Measurements from ENCODE around the gene BORCS6. TPM values are rescaled to one million over a fixed set of nuclear protein-coding genes. Genes with fewer than 3 reads are reported as not detected.

Gene BORCS6
- total RNA-seq = 12.3 and 12.8 TPM in 2 replicates

- intact Hi-C loops (cut with micrococcal nuclease) = loop anchor here (1.0 kb wide), 3 partner anchors 10 to 105 kb away; partner anchors contain the start of genes AURKB and SLC25A35
- H3K36me3 Mint-ChIP-seq (ENCODE audit: low read depth) = no peaks in the 10 kb centered on the region
- H3K27ac Mint-ChIP-seq = peak within 1 kb of the TSS; percentile 95
- ChIA-PET POLR2A (interaction anchor here (0.6 to 12.3 kb wide), 24 partner anchors 8 to 776 kb away, joined by 3 to 365 read pairs (median 8); partner anchors contain the start of genes AURKB, CTC1, PFAS and PIK3R5), CTCF (interaction anchor here (0.9 to 1.0 kb wide), 2 partner anchors 10 to 57 kb away, joined by 3 read pairs; no protein-coding TSS in a partner anchor)
- no peak within 1 kb of the TSS for H3K4me3 Mint-ChIP-seq
- H3K4me1 Mint-ChIP-seq = peaks cover 11% of the 10 kb centered on the region
- no peaks in the 10 kb centered on the region for H3K27me3 Mint-ChIP-seq
- ATAC-seq (ENCODE audit: low read depth) (peak; percentile 67), DNase-seq (peak; percentile 84)
- no peaks in the 10 kb centered on the region for H3K9me3 Mint-ChIP-seq
- no peak for TF ChIP-seq CTCF (IDR thresholded peaks at IDR 0.05)
Measured at GRCh38 chr17:8189711-8190477, at the start of gene BORCS6. TSS of gene BORCS6 (minus strand) at chr17:8190180. CDS start at chr17:8190140, 40 bp downstream.

GRCh38 chr17:8237886-8238285 lies 47.9 kb upstream of the BORCS6 start:
- H3K9me3 Mint-ChIP-seq = no peaks in the 10 kb centered on the region
- POLR2A ChIA-PET = interaction anchor here (0.8 to 1.5 kb wide), 4 partner anchors 9 to 16 kb away, joined by 4 to 9 read pairs (median 6); partner anchors contain the start of genes CTC1 and PFAS
- peaks cover 77% of the 10 kb centered on the region for H3K36me3 Mint-ChIP-seq (ENCODE audit: low read depth)

GRCh38 chr17:8237175-8237574 lies 47.2 kb upstream of the BORCS6 start:
- Mint-ChIP-seq H3K27ac (no peak overlapping the region), H3K36me3 (ENCODE audit: low read depth) (peaks cover 79% of the 10 kb centered on the region), H3K4me3 (no peak overlapping the region), H3K4me1 (peaks cover 2% of the 10 kb centered on the region), H3K27me3 (no peaks in the 10 kb centered on the region), H3K9me3 (no peaks in the 10 kb centered on the region)
- intact Hi-C loops (cut with micrococcal nuclease) = no loop called here
- ChIA-PET CTCF (interaction anchor here (1.3 kb wide), 1 partner anchor 10 kb away, joined by 3 read pairs; no protein-coding TSS in a partner anchor), POLR2A (interaction anchor here (0.6 to 1.5 kb wide), 5 partner anchors 10 to 321 kb away, joined by 4 to 13 read pairs (median 9); partner anchors contain the start of genes PFAS and RNF227)
- no peak for TF ChIP-seq CTCF (IDR thresholded peaks at IDR 0.05)
- DNase-seq = no peak
- ATAC-seq (ENCODE audit: low read depth) = no peak

More at GRCh38 chr17:8237886-8238285, 47.9 kb upstream of the BORCS6 start:
- Mint-ChIP-seq H3K27me3 (no peaks in the 10 kb centered on the region), H3K4me3 (no peak overlapping the region), H3K4me1 (peaks cover 6% of the 10 kb centered on the region), H3K27ac (no peak overlapping the region)
- TF ChIP-seq CTCF (IDR thresholded peaks at IDR 0.05) = no peak
- ATAC-seq (ENCODE audit: low read depth) (no peak), DNase-seq (no peak)
- intact Hi-C loops (cut with micrococcal nuclease) = no loop called here
- CTCF ChIA-PET = interaction anchor here (1.3 kb wide), 1 partner anchor 9 kb away, joined by 3 read pairs; no protein-coding TSS in a partner anchor

- no peak overlapping the region for H3K4me3 Mint-ChIP-seq
- peaks cover 2% of the 10 kb centered on the region for H3K4me1 Mint-ChIP-seq
- ChIA-PET CTCF (interaction anchor here (0.6 kb wide), 1 partner anchor 365 kb away, joined by 4 read pairs; no protein-coding TSS in a partner anchor), POLR2A (interaction anchor here (1.3 to 1.5 kb wide), 3 partner anchors 10 to 13 kb away, joined by 3 to 4 read pairs (median 4); partner anchors contain the start of gene CTC1)
- H3K36me3 Mint-ChIP-seq (ENCODE audit: low read depth) = peaks cover 85% of the 10 kb centered on the region
- intact Hi-C loops (cut with micrococcal nuclease) = no loop called here
- H3K27ac Mint-ChIP-seq = no peak overlapping the region
- H3K27me3 Mint-ChIP-seq = no peaks in the 10 kb centered on the region
- DNase-seq (no peak), ATAC-seq (ENCODE audit: low read depth) (no peak)
- TF ChIP-seq CTCF (IDR thresholded peaks at IDR 0.05) = no peak
- H3K9me3 Mint-ChIP-seq = no peaks in the 10 kb centered on the region
Measured at GRCh38 chr17:8235676-8236075, 45.7 kb upstream of the BORCS6 start.
